Keratinocyte (primary cell): ENCODE measurements around the gene UGT1A1. TPM values are rescaled to one million over a fixed set of nuclear protein-coding genes. Genes with fewer than 3 reads are reported as not detected.

Experiments
- DNase-seq: peaks from one replicate; pipeline ENCODE4 v3.0.0-alpha.2; 2011; ENCODE audit warnings: low read depth, missing footprints, low spot score
- FAIRE-seq: peaks from 2 replicates; lab custom pipeline; 2011; peaks lifted over from hg19 to GRCh38; lab: Jason Lieb, UNC
- H2AFZ ChIP-seq: 2 replicates; pipeline ENCODE4 v1.6.0; 2012; ENCODE audit warnings: low read length, control low read depth, inconsistent platforms; ENCODE audit not compliant: control insufficient read depth
- H3K27ac ChIP-seq: 2 replicates; pipeline ENCODE4 v1.5.1; 2011; ENCODE audit warnings: low read length; ENCODE audit not compliant: control insufficient read depth, insufficient read depth
- H3K27me3 ChIP-seq: 3 replicates; pipeline ENCODE4 v1.6.0; 2011; ENCODE audit warnings: low read length; ENCODE audit not compliant: control insufficient read depth, insufficient read depth; ENCODE audit errors: extremely low read depth
- H3K36me3 ChIP-seq, 2 experiments: 2 replicates in 1 of 2; 3 replicates in 1 of 2; pipeline ENCODE4 v1.5.1; 2011; ENCODE audit warnings: low read length in 2 of 2, mild to moderate bottlenecking in 1 of 2; ENCODE audit not compliant: control insufficient read depth in 2 of 2, insufficient read depth in 2 of 2; ENCODE audit errors: extremely low read depth in 1 of 2
- H3K4me1 ChIP-seq: 3 replicates; pipeline ENCODE4 v1.5.1; 2011; ENCODE audit warnings: low read length; ENCODE audit not compliant: control insufficient read depth, insufficient read depth; ENCODE audit errors: extremely low read depth
- H3K4me2 ChIP-seq: 3 replicates; pipeline ENCODE4 v1.6.0; 2011; ENCODE audit warnings: low read depth, low read length; ENCODE audit not compliant: control insufficient read depth, insufficient read depth; ENCODE audit errors: extremely low read depth
- H3K4me3 ChIP-seq, 3 experiments: fragments of 200-600 bp in 1 of 3; sonication (generic) in 1 of 3; 2 replicates in 2 of 3; 3 replicates in 1 of 3; pipeline ENCODE4 v1.5.1; 2011 to 2016; ENCODE audit warnings: low read length in 3 of 3, mild to moderate bottlenecking in 3 of 3, control low read depth in 2 of 3, inconsistent platforms in 1 of 3, low read depth in 1 of 3, mixed read lengths in 1 of 3, mixed run types in 1 of 3, moderate library complexity in 1 of 3; ENCODE audit not compliant: control insufficient read depth in 2 of 3, insufficient read depth in 2 of 3; ENCODE audit errors: extremely low read depth in 1 of 3
- H3K79me2 ChIP-seq: 2 replicates; pipeline ENCODE4 v1.6.0; 2012; ENCODE audit warnings: low read length; ENCODE audit not compliant: control insufficient read depth, insufficient read depth
- H3K9ac ChIP-seq: 3 replicates; pipeline ENCODE4 v1.6.0; 2011; ENCODE audit warnings: low read length; ENCODE audit not compliant: control insufficient read depth, insufficient read depth; ENCODE audit errors: extremely low read depth
- H3K9me1 ChIP-seq: 3 replicates; pipeline ENCODE4 v1.6.0; 2011; ENCODE audit warnings: low read length; ENCODE audit not compliant: control insufficient read depth, insufficient read depth; ENCODE audit errors: extremely low read depth
- H3K9me3 ChIP-seq: 2 replicates; pipeline ENCODE4 v1.5.1; 2012; ENCODE audit warnings: low read depth, low read length; ENCODE audit not compliant: control insufficient read depth
- H4K20me1 ChIP-seq: 3 replicates; pipeline ENCODE4 v1.6.0; 2011; ENCODE audit warnings: low read length; ENCODE audit not compliant: control insufficient read depth, insufficient read depth; ENCODE audit errors: extremely low read depth
- EZH2 ChIP-seq: IDR thresholded peaks from one replicate; pipeline ENCODE4 v1.6.1; 2012; ENCODE audit warnings: inconsistent platforms, mild to moderate bottlenecking, low read length, moderate library complexity
- dilution Hi-C: fragments of 300-500 bp; cut with MboI; formaldehyde crosslinking; loops from one replicate; pipeline ENCODE4 v1.7.0; 2020; ENCODE audit warnings: low sequenced_read_pairs; ENCODE audit not compliant: extremely low pct_ligation_motif_present
- polyA plus RNA-seq, 5 experiments: library from polyadenylated mRNA; depleted of rRNA in 3 of 5; stranded (reverse) in 3 of 5; stranded (forward) in 1 of 5; unstranded in 1 of 5; fragments of >200 nt; gene quantifications; 1 replicate in 1 of 5; 2 replicates in 3 of 5; 3 replicates in 1 of 5; pipeline versions ENCODE4 v1.2.1 to v1.2.3, GENCODE V29; 2011 to 2012; ENCODE audit warnings: missing spikeins in 2 of 5, low read depth in 1 of 5, low replicate concordance in 1 of 5
- TF ChIP-seq, protein P1 (sequence below), 3 experiments: IDR thresholded peaks in 1 of 3; conservative IDR thresholded peaks in 1 of 3; optimal IDR thresholded peaks in 1 of 3; 2 replicates in 2 of 3; 3 replicates in 1 of 3; pipeline versions ENCODE3 to v1.5.1; 2011; ENCODE audit warnings: low read length in 3 of 3, mild to moderate bottlenecking in 3 of 3, moderate library complexity in 2 of 3, control low read depth in 1 of 3, inconsistent platforms in 1 of 3; ENCODE audit not compliant: insufficient read depth in 2 of 3; ENCODE audit errors: extremely low read depth in 1 of 3

The UGT1A1 gene
- polyA plus RNA-seq, 1 donor (not counting 4 experiments of a cell fraction or from before 2014, with no cell fraction given), result 2.7 TPM

- FAIRE-seq (no peak), DNase-seq (no peak)
- dilution Hi-C loops, result no loop called here
- TF ChIP-seq EZH2, result no peak
- TF ChIP-seq, protein P1, sequence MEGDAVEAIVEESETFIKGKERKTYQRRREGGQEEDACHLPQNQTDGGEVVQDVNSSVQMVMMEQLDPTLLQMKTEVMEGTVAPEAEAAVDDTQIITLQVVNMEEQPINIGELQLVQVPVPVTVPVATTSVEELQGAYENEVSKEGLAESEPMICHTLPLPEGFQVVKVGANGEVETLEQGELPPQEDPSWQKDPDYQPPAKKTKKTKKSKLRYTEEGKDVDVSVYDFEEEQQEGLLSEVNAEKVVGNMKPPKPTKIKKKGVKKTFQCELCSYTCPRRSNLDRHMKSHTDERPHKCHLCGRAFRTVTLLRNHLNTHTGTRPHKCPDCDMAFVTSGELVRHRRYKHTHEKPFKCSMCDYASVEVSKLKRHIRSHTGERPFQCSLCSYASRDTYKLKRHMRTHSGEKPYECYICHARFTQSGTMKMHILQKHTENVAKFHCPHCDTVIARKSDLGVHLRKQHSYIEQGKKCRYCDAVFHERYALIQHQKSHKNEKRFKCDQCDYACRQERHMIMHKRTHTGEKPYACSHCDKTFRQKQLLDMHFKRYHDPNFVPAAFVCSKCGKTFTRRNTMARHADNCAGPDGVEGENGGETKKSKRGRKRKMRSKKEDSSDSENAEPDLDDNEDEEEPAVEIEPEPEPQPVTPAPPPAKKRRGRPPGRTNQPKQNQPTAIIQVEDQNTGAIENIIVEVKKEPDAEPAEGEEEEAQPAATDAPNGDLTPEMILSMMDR (optimal IDR thresholded peaks at IDR 0.05 in 1 of 3, IDR thresholded peaks at IDR 0.05 in 1 of 3, conservative IDR thresholded peaks at IDR 0.05 in 1 of 3; ENCODE audit: extremely low read depth in 1 of 3, insufficient read depth in 2 of 3, low read length in 3 of 3), result no peak
- no peaks in the 10 kb centered on the region for H3K27me3 ChIP-seq
- peaks cover 2% of the 10 kb centered on the region for H4K20me1 ChIP-seq
- no peak overlapping the region for H3K27ac ChIP-seq
- H3K9ac ChIP-seq, result no peak overlapping the region
- H3K9me1 ChIP-seq, result no peaks in the 10 kb centered on the region
- H3K79me2 ChIP-seq, result peaks cover 4% of the 10 kb centered on the region
- no peaks in the 10 kb centered on the region for H3K9me3 ChIP-seq
- H2AFZ ChIP-seq, result no peak overlapping the region
- no peak overlapping the region for H3K4me2 ChIP-seq
- H3K36me3 ChIP-seq, result peaks cover 2 to 8% of the 10 kb centered on the region in 2 experiments
- H3K4me1 ChIP-seq, result peaks cover 15% of the 10 kb centered on the region
- H3K4me3 ChIP-seq, result no peak overlapping the region
These were observed 3.5 kb upstream of the UGT1A1 start for GRCh38 chr2:233756429-233757081.

DNA sequence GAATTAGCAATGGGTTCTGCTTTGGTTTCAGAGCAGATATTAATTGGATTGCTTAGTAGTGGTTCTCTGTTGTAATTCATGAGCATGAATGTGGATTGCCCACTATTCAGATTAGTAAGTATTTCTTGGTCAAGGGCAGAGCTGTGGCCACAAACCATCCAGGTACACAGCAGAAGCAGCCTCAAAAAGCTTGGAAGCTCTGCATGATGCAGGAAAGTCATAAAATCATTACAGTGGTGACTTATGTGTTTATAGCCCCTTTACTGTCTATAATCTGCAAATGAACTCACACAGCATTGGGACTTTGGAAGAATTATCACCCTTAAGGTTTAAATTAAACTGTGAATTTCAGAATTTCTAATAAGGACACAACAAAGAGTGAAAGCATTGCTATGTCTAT lies 1.9 kb upstream of the UGT1A1 start:
- Histone ChIP-seq H4K20me1 (peaks cover 2% of the 10 kb centered on the region), H2AFZ (no peak overlapping the region), H3K9me1 (no peaks in the 10 kb centered on the region), H3K4me1 (peaks cover 21% of the 10 kb centered on the region), H3K36me3 (peaks cover 2 to 8% of the 10 kb centered on the region in 2 experiments), H3K9ac (no peak overlapping the region), H3K9me3 (no peaks in the 10 kb centered on the region), H3K79me2 (peaks cover 5% of the 10 kb centered on the region), H3K27ac (no peak overlapping the region), H3K27me3 (no peaks in the 10 kb centered on the region), H3K4me2 (no peak overlapping the region), H3K4me3 (no peak overlapping the region)
- DNase-seq, result no peak
- no peak for FAIRE-seq
- dilution Hi-C loops, result no loop called here
- TF ChIP-seq EZH2, result no peak
- TF ChIP-seq, protein P1 (optimal IDR thresholded peaks at IDR 0.05 in 1 of 3, IDR thresholded peaks at IDR 0.05 in 1 of 3, conservative IDR thresholded peaks at IDR 0.05 in 1 of 3; ENCODE audit: extremely low read depth in 1 of 3, insufficient read depth in 2 of 3, low read length in 3 of 3), result no peak
